ENCODE measurements around the gene SLC18B1. TPM values are rescaled to one million over a fixed set of nuclear protein-coding genes. Genes with fewer than 3 reads are reported as not detected.
A peak's percentile ranks its signal among the peaks of the same experiment; 100 is the strongest.

SLC18B1 gene
- polyA plus RNA-seq, 2 of the 4 experiments (the other 2 are of a cell fraction): 4.5 to 17.4 TPM

DNA sequence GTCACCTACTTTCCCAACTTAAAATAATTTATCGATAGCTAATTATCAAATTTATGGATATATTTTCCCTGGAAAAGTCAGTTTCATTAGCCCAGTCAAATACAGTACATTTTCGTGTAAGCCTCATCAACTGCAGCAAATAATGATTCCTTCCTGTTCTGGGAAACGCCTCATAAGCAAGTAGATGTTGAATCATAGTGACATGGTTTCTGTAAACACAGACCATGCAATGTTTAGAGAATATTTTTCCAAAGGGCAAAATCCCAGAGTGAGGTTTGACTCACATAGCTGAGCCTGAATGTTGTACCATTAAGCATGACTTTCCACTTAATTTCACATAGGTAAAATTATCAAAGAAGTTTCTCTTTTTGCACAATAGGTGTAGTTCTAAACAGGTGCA lies 67.9 kb downstream of the SLC18B1 start:
- DNase-seq (ENCODE audit: low read depth in 1 of 2, low spot score in 1 of 2) (peak in 1 of 2 experiments; percentile 62), ATAC-seq (peak; percentile 79 to 81; a peak in 5 of 6 replicates), FAIRE-seq (no peak)
- H3K4me2 ChIP-seq: peak overlapping the region; percentile 60
- ChIA-PET CTCF (interaction anchor here (0.8 to 1.4 kb wide), 3 partner anchors 15 to 200 kb away, joined by 3 to 4 read pairs (median 3); no protein-coding TSS in a partner anchor), POLR2A (no interaction called here)
- WGBS (ENCODE audit: missing lambda C conversion rate): 1% methylated on average over 3 of the region's 3 CpGs
- peak overlapping the region in 1 of 2 experiments; percentile 54; a peak in 3 of 6 replicates for H3K27ac ChIP-seq
- 0 out of 5 replicates have a peak, but pooled peaks of 1 of the 2 experiments have one; percentile 26 for TF ChIP-seq EP300 (IDR thresholded peaks at IDR 0.05)
- TF ChIP-seq MAFK (IDR thresholded peaks at IDR 0.05; ENCODE audit: partially characterized antibody): peak; percentile 37
- no peak for TF ChIP-seq TP53 (CRISPR knock-in tag; IDR thresholded peaks at IDR 0.05)
- TF ChIP-seq FOSL2 (IDR thresholded peaks at IDR 0.05): no peak
- TF ChIP-seq FOSL2 (CRISPR knock-in tag; IDR thresholded peaks at IDR 0.05): peak; percentile 74
- TF ChIP-seq ESRRA (IDR thresholded peaks at IDR 0.05; ENCODE audit: borderline replicate concordance, low read length): no peak
- no peak for TF ChIP-seq PHF8 (IDR thresholded peaks at IDR 0.05; ENCODE audit: borderline replicate concordance, low read depth)
- H3K4me1 ChIP-seq: peaks cover 30% of the 10 kb centered on the region
- H3K4me3 ChIP-seq: no peak overlapping the region
- no peaks in the 10 kb centered on the region for H3K9me3 ChIP-seq

- FAIRE-seq: no peak
- TF ChIP-seq POLR2A (IDR thresholded peaks at IDR 0.05; ENCODE audit: low read length) (no peak), HOXB13 (CRISPR knock-in tag; IDR thresholded peaks at IDR 0.05; ENCODE audit: low read depth) (no peak), GATA3 (IDR thresholded peaks at IDR 0.05; ENCODE audit: borderline replicate concordance) (no peak), ZFP36 (IDR thresholded peaks at IDR 0.05; ENCODE audit: borderline replicate concordance, partially characterized antibody) (no peak), FOSL2 (IDR thresholded peaks at IDR 0.05) (no peak), FOSL2 (CRISPR knock-in tag; IDR thresholded peaks at IDR 0.05) (no peak), HOXA7 (CRISPR knock-in tag; IDR thresholded peaks at IDR 0.05) (no peak), RAD21 (conservative IDR thresholded peaks at IDR 0.05 in 1 of 2, IDR thresholded peaks at IDR 0.05 in 1 of 2) (no peak), EHF (CRISPR knock-in tag; IDR thresholded peaks at IDR 0.05) (no peak), KDM1A (IDR thresholded peaks at IDR 0.05; ENCODE audit: low read depth) (no peak), NPAS2 (CRISPR knock-in tag; IDR thresholded peaks at IDR 0.05; ENCODE audit: borderline replicate concordance) (no peak), KDM5A (IDR thresholded peaks at IDR 0.05) (no peak)
- TF ChIP-seq, protein P1, sequence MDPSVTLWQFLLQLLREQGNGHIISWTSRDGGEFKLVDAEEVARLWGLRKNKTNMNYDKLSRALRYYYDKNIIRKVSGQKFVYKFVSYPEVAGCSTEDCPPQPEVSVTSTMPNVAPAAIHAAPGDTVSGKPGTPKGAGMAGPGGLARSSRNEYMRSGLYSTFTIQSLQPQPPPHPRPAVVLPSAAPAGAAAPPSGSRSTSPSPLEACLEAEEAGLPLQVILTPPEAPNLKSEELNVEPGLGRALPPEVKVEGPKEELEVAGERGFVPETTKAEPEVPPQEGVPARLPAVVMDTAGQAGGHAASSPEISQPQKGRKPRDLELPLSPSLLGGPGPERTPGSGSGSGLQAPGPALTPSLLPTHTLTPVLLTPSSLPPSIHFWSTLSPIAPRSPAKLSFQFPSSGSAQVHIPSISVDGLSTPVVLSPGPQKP (IDR thresholded peaks at IDR 0.05; ENCODE audit: low read depth, low read length): no peak
- H3K27ac ChIP-seq: no peak overlapping the region
- POLR2A ChIA-PET: interaction anchor here (0.6 kb wide), 1 partner anchor 57 kb away, joined by 3 read pairs; no protein-coding TSS in a partner anchor
- no peak overlapping the region for H3K4me2 ChIP-seq
- no peaks in the 10 kb centered on the region for H3K9me3 ChIP-seq
- CTCF ChIA-PET: interaction anchor here (1.3 to 1.7 kb wide), 2 partner anchors 58 to 70 kb away, joined by 3 to 8 read pairs; partner anchors contain the start of gene SLC18B1
- peak in 1 of 2 experiments; percentile 11 for DNase-seq (ENCODE audit: low read depth in 1 of 2, low spot score in 1 of 2)
- ATAC-seq: peak in 1 of 2 experiments; percentile 43; a peak in 2 of 6 replicates
- peaks cover 17% of the 10 kb centered on the region for H3K4me1 ChIP-seq
- H3K4me3 ChIP-seq: no peak overlapping the region
- WGBS (ENCODE audit: missing lambda C conversion rate): 79% methylated on average over 4 of the region's 4 CpGs
These were observed 69.8 kb downstream of the SLC18B1 start for GRCh38 chr6:132728616-132729015.

GRCh38 chr6:132726608-132726975 lies 71.8 kb downstream of the SLC18B1 start:
- FAIRE-seq: no peak
- Histone ChIP-seq H3K9me3 (no peaks in the 10 kb centered on the region), H3K4me2 (no peak overlapping the region), H3K4me1 (peaks cover 17% of the 10 kb centered on the region), H3K27ac (no peak overlapping the region), H3K4me3 (no peak overlapping the region)
- no peak for DNase-seq (ENCODE audit: low read depth in 1 of 2, low spot score in 1 of 2)
- no peak for ATAC-seq
- 93% methylated on average over 4 of the region's 4 CpGs for WGBS (ENCODE audit: missing lambda C conversion rate)
- ChIA-PET POLR2A (no interaction called here), CTCF (no interaction called here)
- TF ChIP-seq, protein P2, sequence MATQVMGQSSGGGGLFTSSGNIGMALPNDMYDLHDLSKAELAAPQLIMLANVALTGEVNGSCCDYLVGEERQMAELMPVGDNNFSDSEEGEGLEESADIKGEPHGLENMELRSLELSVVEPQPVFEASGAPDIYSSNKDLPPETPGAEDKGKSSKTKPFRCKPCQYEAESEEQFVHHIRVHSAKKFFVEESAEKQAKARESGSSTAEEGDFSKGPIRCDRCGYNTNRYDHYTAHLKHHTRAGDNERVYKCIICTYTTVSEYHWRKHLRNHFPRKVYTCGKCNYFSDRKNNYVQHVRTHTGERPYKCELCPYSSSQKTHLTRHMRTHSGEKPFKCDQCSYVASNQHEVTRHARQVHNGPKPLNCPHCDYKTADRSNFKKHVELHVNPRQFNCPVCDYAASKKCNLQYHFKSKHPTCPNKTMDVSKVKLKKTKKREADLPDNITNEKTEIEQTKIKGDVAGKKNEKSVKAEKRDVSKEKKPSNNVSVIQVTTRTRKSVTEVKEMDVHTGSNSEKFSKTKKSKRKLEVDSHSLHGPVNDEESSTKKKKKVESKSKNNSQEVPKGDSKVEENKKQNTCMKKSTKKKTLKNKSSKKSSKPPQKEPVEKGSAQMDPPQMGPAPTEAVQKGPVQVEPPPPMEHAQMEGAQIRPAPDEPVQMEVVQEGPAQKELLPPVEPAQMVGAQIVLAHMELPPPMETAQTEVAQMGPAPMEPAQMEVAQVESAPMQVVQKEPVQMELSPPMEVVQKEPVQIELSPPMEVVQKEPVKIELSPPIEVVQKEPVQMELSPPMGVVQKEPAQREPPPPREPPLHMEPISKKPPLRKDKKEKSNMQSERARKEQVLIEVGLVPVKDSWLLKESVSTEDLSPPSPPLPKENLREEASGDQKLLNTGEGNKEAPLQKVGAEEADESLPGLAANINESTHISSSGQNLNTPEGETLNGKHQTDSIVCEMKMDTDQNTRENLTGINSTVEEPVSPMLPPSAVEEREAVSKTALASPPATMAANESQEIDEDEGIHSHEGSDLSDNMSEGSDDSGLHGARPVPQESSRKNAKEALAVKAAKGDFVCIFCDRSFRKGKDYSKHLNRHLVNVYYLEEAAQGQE (IDR thresholded peaks at IDR 0.05): no peak
- no peak for TF ChIP-seq POLR2AphosphoS2 (conservative IDR thresholded peaks at IDR 0.05; ENCODE audit: low read length)
- no peak for TF ChIP-seq BHLHE40 (IDR thresholded peaks at IDR 0.05; ENCODE audit: low read depth, low read length)
- no peak for TF ChIP-seq PBX3 (IDR thresholded peaks at IDR 0.05)
- TF ChIP-seq CEBPB (IDR thresholded peaks at IDR 0.05): no peak
- no peak for TF ChIP-seq EHMT2 (IDR thresholded peaks at IDR 0.05; ENCODE audit: low read depth)
- TF ChIP-seq HDAC2 (IDR thresholded peaks at IDR 0.05): no peak
- TF ChIP-seq, protein P3, sequence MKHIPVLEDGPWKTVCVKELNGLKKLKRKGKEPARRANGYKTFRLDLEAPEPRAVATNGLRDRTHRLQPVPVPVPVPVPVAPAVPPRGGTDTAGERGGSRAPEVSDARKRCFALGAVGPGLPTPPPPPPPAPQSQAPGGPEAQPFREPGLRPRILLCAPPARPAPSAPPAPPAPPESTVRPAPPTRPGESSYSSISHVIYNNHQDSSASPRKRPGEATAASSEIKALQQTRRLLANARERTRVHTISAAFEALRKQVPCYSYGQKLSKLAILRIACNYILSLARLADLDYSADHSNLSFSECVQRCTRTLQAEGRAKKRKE (CRISPR knock-in tag; IDR thresholded peaks at IDR 0.05; ENCODE audit: low read depth): no peak
- no peak for TF ChIP-seq RCOR1 (IDR thresholded peaks at IDR 0.05; ENCODE audit: low read depth, low read length)
- TF ChIP-seq PHF8 (IDR thresholded peaks at IDR 0.05; ENCODE audit: borderline replicate concordance, low read depth): no peak
- no peak for TF ChIP-seq CHD4 (IDR thresholded peaks at IDR 0.05; ENCODE audit: borderline replicate concordance)
- TF ChIP-seq, protein P1 (IDR thresholded peaks at IDR 0.05; ENCODE audit: low read depth, low read length): no peak

Data from A549 (cell line).